Body of pancreas (tissue), 4 donors: ENCODE measurements around the gene AGTR1.

Experiments used
- POLR2A ChIP-seq, 3 donors: fragments of 450-650 bp; IDR thresholded peaks; one replicate each; pipeline ENCODE4 v1.6.1; 2016; ENCODE audit warnings: antibody characterized with exemption in 3 of 3, mild to moderate bottlenecking in 2 of 3
- TF ChIP-seq, protein P1 (sequence below), 7 experiments: fragments of 450-650 bp in 4 of 7; fragments of 200-600 bp in 3 of 7; sonication (generic) in 3 of 7; IDR thresholded peaks; one replicate each; pipeline ENCODE4 v1.5.1; 2016 to 2019; ENCODE audit warnings: antibody characterized with exemption in 7 of 7

GRCh38 chr3:148758303-148758884 lies 60.7 kb downstream of the AGTR1 start:
- TF ChIP-seq, protein P1, sequence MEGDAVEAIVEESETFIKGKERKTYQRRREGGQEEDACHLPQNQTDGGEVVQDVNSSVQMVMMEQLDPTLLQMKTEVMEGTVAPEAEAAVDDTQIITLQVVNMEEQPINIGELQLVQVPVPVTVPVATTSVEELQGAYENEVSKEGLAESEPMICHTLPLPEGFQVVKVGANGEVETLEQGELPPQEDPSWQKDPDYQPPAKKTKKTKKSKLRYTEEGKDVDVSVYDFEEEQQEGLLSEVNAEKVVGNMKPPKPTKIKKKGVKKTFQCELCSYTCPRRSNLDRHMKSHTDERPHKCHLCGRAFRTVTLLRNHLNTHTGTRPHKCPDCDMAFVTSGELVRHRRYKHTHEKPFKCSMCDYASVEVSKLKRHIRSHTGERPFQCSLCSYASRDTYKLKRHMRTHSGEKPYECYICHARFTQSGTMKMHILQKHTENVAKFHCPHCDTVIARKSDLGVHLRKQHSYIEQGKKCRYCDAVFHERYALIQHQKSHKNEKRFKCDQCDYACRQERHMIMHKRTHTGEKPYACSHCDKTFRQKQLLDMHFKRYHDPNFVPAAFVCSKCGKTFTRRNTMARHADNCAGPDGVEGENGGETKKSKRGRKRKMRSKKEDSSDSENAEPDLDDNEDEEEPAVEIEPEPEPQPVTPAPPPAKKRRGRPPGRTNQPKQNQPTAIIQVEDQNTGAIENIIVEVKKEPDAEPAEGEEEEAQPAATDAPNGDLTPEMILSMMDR (IDR thresholded peaks at IDR 0.05): no peak
- TF ChIP-seq POLR2A (IDR thresholded peaks at IDR 0.05): no peak
